Ishikawa (cell line): Measurements from ENCODE around the gene IWS1.
A peak's percentile ranks its signal among the peaks of the same experiment; 100 is the strongest.

ENCODE experiments used
- CEBPB ChIP-seq: IDR thresholded peaks from 2 replicates; pipeline ENCODE4 v1.6.1; 2012
- CREB1 ChIP-seq: IDR thresholded peaks from 2 replicates; pipeline ENCODE4 v1.6.1; 2012; ENCODE audit warnings: low read depth
- EGR1 ChIP-seq: IDR thresholded peaks from 2 replicates; pipeline ENCODE4 v1.6.1; 2012
- EP300 ChIP-seq: IDR thresholded peaks from 2 replicates; pipeline ENCODE4 v1.6.1; 2012; ENCODE audit warnings: borderline replicate concordance
- FOXM1 ChIP-seq: IDR thresholded peaks from 2 replicates; pipeline ENCODE4 v1.6.1; 2012; ENCODE audit warnings: low read depth, borderline replicate concordance
- NFIC ChIP-seq: IDR thresholded peaks from 2 replicates; pipeline ENCODE4 v1.6.1; 2012
- RAD21 ChIP-seq: IDR thresholded peaks from 2 replicates; pipeline ENCODE4 v1.6.1; 2012; ENCODE audit warnings: low read depth
- TAF1 ChIP-seq: IDR thresholded peaks from 2 replicates; pipeline ENCODE4 v1.6.1; 2012; ENCODE audit warnings: low read depth, mild to moderate bottlenecking
- TCF12 ChIP-seq: IDR thresholded peaks from 2 replicates; pipeline ENCODE4 v1.6.1; 2012; ENCODE audit warnings: low read depth
- TEAD4 ChIP-seq: IDR thresholded peaks from 2 replicates; pipeline ENCODE4 v1.6.1; 2012
- USF1 ChIP-seq: IDR thresholded peaks from 2 replicates; pipeline ENCODE4 v1.6.1; 2012
- YY1 ChIP-seq: IDR thresholded peaks from 2 replicates; pipeline ENCODE4 v1.6.1; 2012; ENCODE audit warnings: low read depth
- ZBTB7A ChIP-seq: IDR thresholded peaks from 2 replicates; pipeline ENCODE4 v1.6.1; 2012; ENCODE audit warnings: low read depth
- TF ChIP-seq, protein P1 (sequence below): IDR thresholded peaks from 2 replicates; pipeline ENCODE4 v1.6.1; 2012
- TF ChIP-seq, protein P2 (sequence below): IDR thresholded peaks from 2 replicates; pipeline ENCODE4 v1.6.1; 2012; ENCODE audit warnings: low read depth, mild to moderate bottlenecking

IWS1 gene

GRCh38 chr2:127511090-127511695, 15.1 kb downstream of the IWS1 start:
- no peak for TF ChIP-seq ZBTB7A
- no peak for TF ChIP-seq YY1
- no peak for TF ChIP-seq USF1
- TF ChIP-seq TAF1: no peak
- TF ChIP-seq NFIC: no peak
- no peak for TF ChIP-seq RAD21
- no peak for TF ChIP-seq FOXM1
- TF ChIP-seq, protein P1, sequence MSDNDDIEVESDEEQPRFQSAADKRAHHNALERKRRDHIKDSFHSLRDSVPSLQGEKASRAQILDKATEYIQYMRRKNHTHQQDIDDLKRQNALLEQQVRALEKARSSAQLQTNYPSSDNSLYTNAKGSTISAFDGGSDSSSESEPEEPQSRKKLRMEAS: no peak
- TF ChIP-seq CEBPB: no peak
- TF ChIP-seq CREB1: no peak
- TF ChIP-seq EGR1: no peak
- TF ChIP-seq, protein P2, sequence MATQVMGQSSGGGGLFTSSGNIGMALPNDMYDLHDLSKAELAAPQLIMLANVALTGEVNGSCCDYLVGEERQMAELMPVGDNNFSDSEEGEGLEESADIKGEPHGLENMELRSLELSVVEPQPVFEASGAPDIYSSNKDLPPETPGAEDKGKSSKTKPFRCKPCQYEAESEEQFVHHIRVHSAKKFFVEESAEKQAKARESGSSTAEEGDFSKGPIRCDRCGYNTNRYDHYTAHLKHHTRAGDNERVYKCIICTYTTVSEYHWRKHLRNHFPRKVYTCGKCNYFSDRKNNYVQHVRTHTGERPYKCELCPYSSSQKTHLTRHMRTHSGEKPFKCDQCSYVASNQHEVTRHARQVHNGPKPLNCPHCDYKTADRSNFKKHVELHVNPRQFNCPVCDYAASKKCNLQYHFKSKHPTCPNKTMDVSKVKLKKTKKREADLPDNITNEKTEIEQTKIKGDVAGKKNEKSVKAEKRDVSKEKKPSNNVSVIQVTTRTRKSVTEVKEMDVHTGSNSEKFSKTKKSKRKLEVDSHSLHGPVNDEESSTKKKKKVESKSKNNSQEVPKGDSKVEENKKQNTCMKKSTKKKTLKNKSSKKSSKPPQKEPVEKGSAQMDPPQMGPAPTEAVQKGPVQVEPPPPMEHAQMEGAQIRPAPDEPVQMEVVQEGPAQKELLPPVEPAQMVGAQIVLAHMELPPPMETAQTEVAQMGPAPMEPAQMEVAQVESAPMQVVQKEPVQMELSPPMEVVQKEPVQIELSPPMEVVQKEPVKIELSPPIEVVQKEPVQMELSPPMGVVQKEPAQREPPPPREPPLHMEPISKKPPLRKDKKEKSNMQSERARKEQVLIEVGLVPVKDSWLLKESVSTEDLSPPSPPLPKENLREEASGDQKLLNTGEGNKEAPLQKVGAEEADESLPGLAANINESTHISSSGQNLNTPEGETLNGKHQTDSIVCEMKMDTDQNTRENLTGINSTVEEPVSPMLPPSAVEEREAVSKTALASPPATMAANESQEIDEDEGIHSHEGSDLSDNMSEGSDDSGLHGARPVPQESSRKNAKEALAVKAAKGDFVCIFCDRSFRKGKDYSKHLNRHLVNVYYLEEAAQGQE: no peak
- no peak for TF ChIP-seq TEAD4

- TF ChIP-seq CEBPB: peak; percentile 49; the same call in 1 of the 2 replicates
- TF ChIP-seq RAD21: no peak
- TF ChIP-seq USF1: no peak
- TF ChIP-seq EP300: no peak
Observed at GRCh38 chr2:127510073-127510472, 16.2 kb downstream of the IWS1 start.

DNA sequence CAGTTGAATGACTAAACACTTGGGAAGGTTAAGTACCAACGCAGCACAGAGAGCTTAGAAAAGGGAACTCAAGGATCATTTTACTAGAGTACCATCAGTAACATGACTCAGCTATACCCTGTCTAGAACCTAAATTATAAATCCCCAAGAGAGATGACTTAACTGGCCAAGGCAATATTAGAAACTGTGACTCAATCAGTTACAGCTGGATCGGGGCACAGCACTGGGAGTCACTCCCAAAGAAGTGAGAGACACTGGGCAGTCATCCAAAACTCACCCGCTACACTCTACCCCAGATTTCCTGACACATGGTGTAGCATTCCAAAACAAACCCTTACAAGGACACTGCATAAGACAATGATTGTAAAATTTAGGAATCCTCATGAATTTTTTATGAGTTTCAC, 17.7 kb downstream of the IWS1 start:
- peak; percentile 67 for TF ChIP-seq NFIC
- no peak for TF ChIP-seq TAF1
- no peak for TF ChIP-seq CEBPB
- TF ChIP-seq, protein P2: no peak
- TF ChIP-seq CREB1: no peak
- no peak for TF ChIP-seq EGR1

GRCh38 chr2:127508023-127508630, 18.2 kb downstream of the IWS1 start:
- TF ChIP-seq, protein P1: no peak
- no peak for TF ChIP-seq FOXM1
- TF ChIP-seq, protein P2: no peak
- TF ChIP-seq ZBTB7A: no peak

GRCh38 chr2:127506510-127506909, 19.8 kb downstream of the IWS1 start:
- TF ChIP-seq TAF1 (no peak), FOXM1 (no peak), EGR1 (no peak), CREB1 (no peak), CEBPB (no peak), NFIC (no peak), RAD21 (no peak), ZBTB7A (no peak), USF1 (no peak), YY1 (no peak), EP300 (no peak), TEAD4 (no peak), TCF12 (no peak)
- TF ChIP-seq, protein P2: no peak
- TF ChIP-seq, protein P1: no peak
